ENCODE measurements around the gene KCNJ6. TPM values are rescaled to one million over a fixed set of nuclear protein-coding genes. Genes with fewer than 3 reads are reported as not detected.

The KCNJ6 gene
- total RNA-seq, 4 donors from 2014 or later = 0.62 TPM; not detected in 3

DNA sequence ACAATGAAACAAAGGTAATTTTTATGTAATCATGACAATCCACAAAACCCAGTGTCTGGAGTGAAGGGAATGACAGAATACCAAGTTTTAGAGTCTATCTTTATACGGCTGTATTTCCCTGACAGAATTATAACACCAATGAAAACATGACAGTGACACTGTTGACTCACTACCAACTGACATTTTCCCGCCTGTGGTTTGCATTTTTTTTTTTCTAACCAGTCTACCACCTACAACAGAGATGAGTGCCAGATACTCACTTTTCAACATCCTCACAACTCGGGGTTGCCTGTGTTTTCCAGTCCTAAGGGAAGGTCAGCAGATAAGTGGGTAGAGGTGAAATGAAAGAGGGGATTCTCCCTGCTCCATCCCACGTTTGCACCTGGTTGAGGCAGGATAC is 118.9 kb downstream of the KCNJ6 start:
- TF ChIP-seq POLR2A (IDR thresholded peaks at IDR 0.05) = no peak
- no peak for TF ChIP-seq CTCF (IDR thresholded peaks at IDR 0.05)
- intact Hi-C loops (cut with DNase I; ENCODE audit: low total_unique reads) = no loop called here
- DNase-seq = no peak
- no peaks in the 10 kb centered on the region for H3K27me3 ChIP-seq
- H3K9me3 ChIP-seq = no peaks in the 10 kb centered on the region
- no peak overlapping the region for H3K27ac ChIP-seq
- no peaks in the 10 kb centered on the region for H3K36me3 ChIP-seq
- no peaks in the 10 kb centered on the region for H3K4me1 ChIP-seq
- H3K4me3 ChIP-seq = no peak overlapping the region

- Histone ChIP-seq H3K9me3 (no peaks in the 10 kb centered on the region), H3K4me3 (no peak overlapping the region), H3K36me3 (no peaks in the 10 kb centered on the region), H3K27ac (no peak overlapping the region), H3K4me1 (no peaks in the 10 kb centered on the region), H3K27me3 (no peaks in the 10 kb centered on the region)
- DNase-seq = no peak
- no peak for TF ChIP-seq CTCF (IDR thresholded peaks at IDR 0.05)
- no peak for TF ChIP-seq POLR2A (IDR thresholded peaks at IDR 0.05)
- intact Hi-C loops (cut with DNase I; ENCODE audit: low total_unique reads) = no loop called here
Observed at GRCh38 chr21:37796011-37796410, 120.2 kb downstream of the KCNJ6 start.

DNA sequence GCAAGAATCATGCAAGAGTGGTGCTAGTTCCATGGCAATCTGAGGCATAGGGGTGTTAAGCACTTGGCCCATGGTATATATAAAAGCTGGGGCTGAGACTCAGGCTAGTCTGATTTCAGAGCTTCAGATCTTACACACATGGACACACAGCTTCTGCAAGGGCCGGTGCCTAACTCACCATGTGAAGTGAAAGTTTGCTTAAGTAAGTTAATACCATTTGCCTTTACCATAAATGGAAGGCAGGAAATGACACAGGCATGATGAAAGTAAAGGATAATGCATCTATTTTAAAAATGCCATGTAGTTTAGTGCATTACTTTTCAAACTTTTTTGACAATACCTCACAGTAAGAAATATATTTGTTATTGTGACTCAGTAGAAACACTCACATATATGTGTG is 122.6 kb downstream of the KCNJ6 start:
- Histone ChIP-seq H3K9me3 (no peaks in the 10 kb centered on the region), H3K27ac (no peak overlapping the region), H3K36me3 (no peaks in the 10 kb centered on the region), H3K4me3 (no peak overlapping the region), H3K27me3 (no peaks in the 10 kb centered on the region), H3K4me1 (no peaks in the 10 kb centered on the region)
- intact Hi-C loops (cut with DNase I; ENCODE audit: low total_unique reads) = no loop called here
- TF ChIP-seq POLR2A (IDR thresholded peaks at IDR 0.05) = no peak
- no peak for TF ChIP-seq CTCF (IDR thresholded peaks at IDR 0.05)
- DNase-seq = no peak

- intact Hi-C loops (cut with DNase I; ENCODE audit: low total_unique reads) = no loop called here
- Histone ChIP-seq H3K27ac (no peak overlapping the region), H3K4me1 (no peaks in the 10 kb centered on the region), H3K4me3 (no peak overlapping the region), H3K36me3 (no peaks in the 10 kb centered on the region), H3K9me3 (no peaks in the 10 kb centered on the region), H3K27me3 (no peaks in the 10 kb centered on the region)
- no peak for TF ChIP-seq CTCF (IDR thresholded peaks at IDR 0.05)
- TF ChIP-seq POLR2A (IDR thresholded peaks at IDR 0.05) = no peak
- no peak for DNase-seq
Observed at GRCh38 chr21:37792046-37792445, 124.2 kb downstream of the KCNJ6 start.

GRCh38 chr21:37790905-37791304 is 125.4 kb downstream of the KCNJ6 start:
- TF ChIP-seq CTCF (IDR thresholded peaks at IDR 0.05) = no peak
- TF ChIP-seq POLR2A (IDR thresholded peaks at IDR 0.05) = no peak
- H3K9me3 ChIP-seq = no peaks in the 10 kb centered on the region
- no peaks in the 10 kb centered on the region for H3K4me1 ChIP-seq
- H3K4me3 ChIP-seq = no peak overlapping the region
- DNase-seq = no peak
- no peaks in the 10 kb centered on the region for H3K36me3 ChIP-seq
- H3K27ac ChIP-seq = no peak overlapping the region
- no peaks in the 10 kb centered on the region for H3K27me3 ChIP-seq
- intact Hi-C loops (cut with DNase I; ENCODE audit: low total_unique reads) = no loop called here

Data from uterus (tissue), 4 donors.